GM13976 (cell line): ENCODE results near the gene IGF2R.

Experiments used
- DNase-seq: peaks from one replicate; pipeline ENCODE4 v3.0.0; 2012; ENCODE audit warnings: low spot score
- CTCF ChIP-seq: IDR thresholded peaks from 2 replicates; pipeline ENCODE4 v1.5.1; 2012; ENCODE audit warnings: borderline replicate concordance, mild to moderate bottlenecking; ENCODE audit not compliant: insufficient read depth; ENCODE audit errors: extremely low read depth, missing control alignments, control extremely low read depth
- in situ Hi-C: fragments of 300-500 bp; cut with MboI; formaldehyde crosslinking; loops from one replicate; pipeline ENCODE4 v1.12.0; 2022; ENCODE audit warnings: low sequenced_read_pairs, mixed read lengths, inconsistent platforms; ENCODE audit not compliant: unreplicated experiment

IGF2R gene

GRCh38 chr6:160002882-160003281 lies 34.0 kb downstream of the IGF2R start:
- no peak for TF ChIP-seq CTCF
- in situ Hi-C loops, result no loop called here
- no peak for DNase-seq

GRCh38 chr6:160004018-160004417 lies 35.1 kb downstream of the IGF2R start:
- no peak for TF ChIP-seq CTCF
- in situ Hi-C loops, result no loop called here
- DNase-seq, result no peak

- no peak for TF ChIP-seq CTCF
- DNase-seq, result no peak
- in situ Hi-C loops, result no loop called here
Measured at GRCh38 chr6:160004419-160005175, 35.7 kb downstream of the IGF2R start.

GRCh38 chr6:160005211-160005610 lies 36.3 kb downstream of the IGF2R start:
- DNase-seq, result no peak
- in situ Hi-C loops, result no loop called here
- no peak for TF ChIP-seq CTCF

- in situ Hi-C loops, result no loop called here
- DNase-seq, result no peak
- TF ChIP-seq CTCF, result no peak
Measured at GRCh38 chr6:160005861-160006540, 37.1 kb downstream of the IGF2R start.

GRCh38 chr6:160007145-160007544 lies 38.3 kb downstream of the IGF2R start:
- DNase-seq, result no peak
- no peak for TF ChIP-seq CTCF
- in situ Hi-C loops, result no loop called here
